SK-N-SH treated with all-trans-retinoic acid at 6 μM for 48 hours (cell line): Measurements from ENCODE around the gene ADAT3.

Experiments used
- ATAC-seq: fragments of 200-7000 bp; cut with Tn5 transposase; 3 replicates; pipeline ENCODE4 v1.9.1; 2020; ENCODE audit warnings: mild to moderate bottlenecking, moderate library complexity
- ARNTL ChIP-seq: fragments of 450-650 bp; formaldehyde crosslinking; IDR thresholded peaks from 2 replicates; pipeline ENCODE4 v1.5.0; 2020; ENCODE audit warnings: low read depth, mild to moderate bottlenecking, moderate library complexity, borderline replicate concordance
- CREB5 ChIP-seq: fragments of 250-450 bp; sonication (Bioruptor Pico); IDR thresholded peaks from 2 replicates; pipeline ENCODE4 v1.5.1; 2020; ENCODE audit warnings: low read depth, mild to moderate bottlenecking, moderate library complexity
- CSDC2 ChIP-seq: fragments of 250-450 bp; sonication (Bioruptor Pico); IDR thresholded peaks from 2 replicates; pipeline ENCODE4 v1.5.0; 2020; ENCODE audit warnings: mild to moderate bottlenecking, moderate library complexity
- CSRNP3 ChIP-seq: fragments of 250-450 bp; sonication (Bioruptor Pico); IDR thresholded peaks from 2 replicates; pipeline ENCODE4 v1.5.1; 2021; ENCODE audit warnings: mild to moderate bottlenecking, moderate library complexity
- ESRRG ChIP-seq: fragments of 250-450 bp; sonication (Bioruptor Pico); IDR thresholded peaks from 2 replicates; pipeline ENCODE4 v1.6.1; 2021; ENCODE audit warnings: mild to moderate bottlenecking
- GLIS3 ChIP-seq: fragments of 250-450 bp; sonication (Bioruptor Pico); IDR thresholded peaks from 2 replicates; pipeline ENCODE4 v1.5.0; 2020; ENCODE audit warnings: mild to moderate bottlenecking, moderate library complexity
- OSR1 ChIP-seq: fragments of 250-450 bp; sonication (Bioruptor Pico); IDR thresholded peaks from 2 replicates; pipeline ENCODE4 v1.8.0; 2022; ENCODE audit warnings: moderate library complexity, mild to moderate bottlenecking, inconsistent platforms
- PATZ1 ChIP-seq: fragments of 250-450 bp; sonication (Bioruptor Pico); IDR thresholded peaks from 2 replicates; pipeline ENCODE4 v1.8.0; 2020; ENCODE audit warnings: mild to moderate bottlenecking, moderate library complexity, borderline replicate concordance
- POU6F1 ChIP-seq: fragments of 250-450 bp; sonication (Bioruptor Pico); IDR thresholded peaks from 2 replicates; pipeline ENCODE4 v1.8.0; 2021; ENCODE audit warnings: low read depth, mild to moderate bottlenecking, moderate library complexity, borderline replicate concordance
- PPARA ChIP-seq: fragments of 250-450 bp; sonication (Bioruptor Pico); IDR thresholded peaks from 2 replicates; pipeline ENCODE4 v1.5.0; 2020; ENCODE audit warnings: mild to moderate bottlenecking, borderline replicate concordance
- RARB ChIP-seq: fragments of 250-450 bp; sonication (Bioruptor Pico); IDR thresholded peaks from 2 replicates; pipeline ENCODE4 v1.8.0; 2021; ENCODE audit warnings: mild to moderate bottlenecking, moderate library complexity
- SNAI2 ChIP-seq: fragments of 250-450 bp; sonication (Bioruptor Pico); IDR thresholded peaks from 2 replicates; pipeline ENCODE4 v1.5.0; 2020; ENCODE audit warnings: mild to moderate bottlenecking, moderate library complexity
- TCF4 ChIP-seq: fragments of 250-450 bp; sonication (Bioruptor Pico); IDR thresholded peaks from 2 replicates; pipeline ENCODE4 v1.8.0; 2021; ENCODE audit warnings: mild to moderate bottlenecking, moderate library complexity, borderline replicate concordance
- TOX ChIP-seq: fragments of 250-450 bp; sonication (Bioruptor Pico); IDR thresholded peaks from 2 replicates; pipeline ENCODE4 v1.8.0; 2021; ENCODE audit warnings: mild to moderate bottlenecking, moderate library complexity, borderline replicate concordance
- TSHZ2 ChIP-seq: fragments of 250-450 bp; sonication (Bioruptor Pico); IDR thresholded peaks from 2 replicates; pipeline ENCODE4 v1.5.0; 2020; ENCODE audit warnings: mild to moderate bottlenecking, moderate library complexity
- ZC3H10 ChIP-seq: fragments of 250-450 bp; sonication (Bioruptor Pico); IDR thresholded peaks from 2 replicates; pipeline ENCODE4 v1.5.1; 2021; ENCODE audit warnings: mild to moderate bottlenecking, moderate library complexity
- ZFP3 ChIP-seq: fragments of 250-450 bp; sonication (Bioruptor Pico); IDR thresholded peaks from 2 replicates; pipeline ENCODE4 v1.5.0; 2020; ENCODE audit warnings: mild to moderate bottlenecking, moderate library complexity
- ZFP30 ChIP-seq: fragments of 450-650 bp; formaldehyde crosslinking; IDR thresholded peaks from 2 replicates; pipeline ENCODE4 v1.5.0; 2022; ENCODE audit warnings: mild to moderate bottlenecking, moderate library complexity
- ZNF70 ChIP-seq: fragments of 450-650 bp; formaldehyde crosslinking; IDR thresholded peaks from 2 replicates; pipeline ENCODE4 v1.5.0; 2020; ENCODE audit warnings: mild to moderate bottlenecking, moderate library complexity
- ZNF8 ChIP-seq: fragments of 450-650 bp; formaldehyde crosslinking; IDR thresholded peaks from 2 replicates; pipeline ENCODE4 v1.5.0; 2020; ENCODE audit warnings: mild to moderate bottlenecking, moderate library complexity

Gene ADAT3

GRCh38 chr19:1936430-1936829 lies 31.2 kb downstream of the ADAT3 start:
- ATAC-seq: no peak
- TF ChIP-seq PATZ1 (CRISPR knock-in tag) (no peak), SNAI2 (CRISPR knock-in tag) (no peak), ZFP30 (CRISPR knock-in tag) (no peak), ZNF8 (no peak), ESRRG (CRISPR knock-in tag) (no peak), RARB (CRISPR knock-in tag) (no peak)

GRCh38 chr19:1936916-1937610 lies 31.9 kb downstream of the ADAT3 start:
- no peak for ATAC-seq
- no peak for TF ChIP-seq PPARA (CRISPR knock-in tag)
- TF ChIP-seq TCF4 (CRISPR knock-in tag): no peak
- no peak for TF ChIP-seq OSR1 (CRISPR knock-in tag)
- no peak for TF ChIP-seq TOX (CRISPR knock-in tag)
- no peak for TF ChIP-seq CSDC2 (CRISPR knock-in tag)
- no peak for TF ChIP-seq POU6F1 (CRISPR knock-in tag)
- no peak for TF ChIP-seq CSRNP3 (CRISPR knock-in tag)
- no peak for TF ChIP-seq ZFP30 (CRISPR knock-in tag)
- no peak for TF ChIP-seq ZFP3 (CRISPR knock-in tag)

GRCh38 chr19:1938071-1938470 lies 32.9 kb downstream of the ADAT3 start:
- TF ChIP-seq CREB5 (CRISPR knock-in tag) (no peak), CSRNP3 (CRISPR knock-in tag) (no peak), ESRRG (CRISPR knock-in tag) (no peak), TSHZ2 (no peak), ZFP3 (CRISPR knock-in tag) (no peak), PATZ1 (CRISPR knock-in tag) (no peak), POU6F1 (CRISPR knock-in tag) (no peak), ZC3H10 (CRISPR knock-in tag) (no peak), ZNF8 (no peak), TCF4 (CRISPR knock-in tag) (no peak), CSDC2 (CRISPR knock-in tag) (no peak), ARNTL (CRISPR knock-in tag) (no peak), TOX (CRISPR knock-in tag) (no peak), ZNF70 (CRISPR knock-in tag) (no peak), GLIS3 (CRISPR knock-in tag) (no peak), OSR1 (CRISPR knock-in tag) (no peak), PPARA (CRISPR knock-in tag) (no peak)
- TF ChIP-seq, all 23 proteins: peak for 0
- no peak for ATAC-seq
